GM23338 (cell line): ENCODE measurements around the gene PLEKHG4. TPM values are rescaled to one million over a fixed set of nuclear protein-coding genes. Genes with fewer than 3 reads are reported as not detected.

ENCODE experiments used
- ATAC-seq: fragments of 200-7000 bp; cut with Tn5 transposase; 3 replicates; pipeline ENCODE4 v1.9.1; 2020
- DNase-seq: peaks from one replicate; pipeline ENCODE4 v3.0.0-alpha.2; 2015; ENCODE audit warnings: low spot score
- H2AFZ ChIP-seq: fragments of 200-600 bp; sonication (generic); 2 replicates; pipeline ENCODE4 v1.8.0; 2016; ENCODE audit warnings: antibody characterized with exemption, mild to moderate bottlenecking, moderate library complexity
- H3F3A ChIP-seq: fragments of 200-600 bp; sonication (generic); replicated peaks from 2 replicates; pipeline ENCODE4 v1.8.0; 2017; ENCODE audit warnings: antibody characterized with exemption, mixed run types, low read depth
- H3K27ac ChIP-seq: fragments of 200-600 bp; sonication (generic); 2 replicates; pipeline ENCODE4 v1.6.1; 2016; ENCODE audit warnings: low read depth
- H3K27me3 ChIP-seq: fragments of 200-600 bp; sonication (generic); 2 replicates; pipeline ENCODE4 v1.8.0; 2016; ENCODE audit warnings: mild to moderate bottlenecking, mixed run types, moderate library complexity; ENCODE audit not compliant: insufficient read depth
- H3K36me3 ChIP-seq: fragments of 200-600 bp; sonication (generic); 2 replicates; pipeline ENCODE4 v1.8.0; 2016; ENCODE audit warnings: mild to moderate bottlenecking; ENCODE audit not compliant: insufficient read depth
- H3K4me1 ChIP-seq: fragments of 200-600 bp; sonication (generic); 2 replicates; pipeline ENCODE4 v1.8.0; 2016; ENCODE audit warnings: mild to moderate bottlenecking, moderate library complexity; ENCODE audit not compliant: insufficient read depth
- H3K4me2 ChIP-seq: fragments of 200-600 bp; sonication (generic); 2 replicates; pipeline ENCODE4 v1.7.1; 2017; ENCODE audit warnings: mixed run types
- H3K4me3 ChIP-seq: fragments of 200-600 bp; sonication (generic); 2 replicates; pipeline ENCODE4 v1.6.1; 2016; ENCODE audit warnings: mixed run types
- H3K79me2 ChIP-seq: fragments of 200-600 bp; sonication (generic); replicated peaks from 2 replicates; pipeline ENCODE4 v1.8.0; 2017; ENCODE audit warnings: mild to moderate bottlenecking; ENCODE audit not compliant: insufficient read depth
- H3K9me2 ChIP-seq: fragments of 200-600 bp; sonication (generic); 2 replicates; pipeline ENCODE4 v1.8.0; 2017; ENCODE audit not compliant: insufficient read depth
- H4K20me1 ChIP-seq: fragments of 200-600 bp; sonication (generic); replicated peaks from 2 replicates; pipeline ENCODE4 v1.8.0; 2017; ENCODE audit warnings: mild to moderate bottlenecking; ENCODE audit not compliant: insufficient read depth
- H3K27ac Mint-ChIP-seq: 2 replicates; pipeline ENCODE4 v1.8.0; 2020; ENCODE audit warnings: inconsistent platforms, mild to moderate bottlenecking, moderate library complexity, mixed read lengths
- H3K27me3 Mint-ChIP-seq: 3 replicates; pipeline ENCODE4 v1.8.0; 2022; ENCODE audit warnings: low read depth, mild to moderate bottlenecking, moderate library complexity, mixed read lengths, inconsistent platforms; ENCODE audit not compliant: insufficient read depth, poor library complexity
- H3K36me3 Mint-ChIP-seq: 3 replicates; pipeline ENCODE4 v1.8.0; 2021; ENCODE audit warnings: low read depth, mild to moderate bottlenecking, inconsistent platforms, moderate library complexity, mixed read lengths
- H3K4me1 Mint-ChIP-seq: 3 replicates; pipeline ENCODE4 v1.8.0; 2020; ENCODE audit warnings: mild to moderate bottlenecking, inconsistent platforms, mixed read lengths
- H3K4me3 Mint-ChIP-seq: 3 replicates; pipeline ENCODE4 v1.8.0; 2021; ENCODE audit warnings: moderate library complexity, mild to moderate bottlenecking, inconsistent platforms, mixed read lengths
- H3K9me3 Mint-ChIP-seq: 3 replicates; pipeline ENCODE4 v1.8.0; 2020; ENCODE audit warnings: moderate library complexity, mild to moderate bottlenecking, inconsistent platforms, mixed read lengths
- CREB1 ChIP-seq: fragments of 250-450 bp; sonication (Bioruptor Pico); IDR thresholded peaks from 2 replicates; pipeline ENCODE4 v1.5.0; 2020; ENCODE audit warnings: low read depth, mild to moderate bottlenecking, moderate library complexity
- ETS1 ChIP-seq: IDR thresholded peaks from 2 replicates; pipeline ENCODE4 v1.6.1; 2016; ENCODE audit warnings: antibody characterized with exemption
- EZH2 ChIP-seq: fragments of 200-600 bp; sonication (generic); IDR thresholded peaks from one replicate; pipeline ENCODE4 v1.8.0; 2017; ENCODE audit warnings: antibody characterized with exemption, mild to moderate bottlenecking, low read depth; ENCODE audit not compliant: unreplicated experiment
- EZH2phosphoT487 ChIP-seq: fragments of 200-600 bp; sonication (generic); IDR thresholded peaks from one replicate; pipeline ENCODE4 v1.8.1; 2018; ENCODE audit warnings: antibody characterized with exemption; ENCODE audit not compliant: unreplicated experiment
- JUNB ChIP-seq: IDR thresholded peaks from one replicate; pipeline ENCODE4 v1.6.1; 2016; ENCODE audit warnings: antibody characterized with exemption; ENCODE audit not compliant: unreplicated experiment
- NANOG ChIP-seq: IDR thresholded peaks from 2 replicates; pipeline ENCODE4 v1.6.1; 2016; ENCODE audit warnings: antibody characterized with exemption, borderline replicate concordance
- POLR2AphosphoS5 ChIP-seq: IDR thresholded peaks from 2 replicates; pipeline ENCODE4 v1.6.1; 2016; ENCODE audit warnings: antibody characterized with exemption, low read depth
- REST ChIP-seq: IDR thresholded peaks from one replicate; pipeline ENCODE4 v1.6.1; 2018; ENCODE audit warnings: antibody characterized with exemption; ENCODE audit not compliant: unreplicated experiment
- STAT1 ChIP-seq: IDR thresholded peaks from one replicate; pipeline ENCODE4 v1.6.1; 2016; ENCODE audit warnings: antibody characterized with exemption; ENCODE audit not compliant: unreplicated experiment
- ZNF114 ChIP-seq: fragments of 250-450 bp; sonication (Bioruptor Pico); IDR thresholded peaks from 2 replicates; pipeline ENCODE4 v1.5.0; 2020; ENCODE audit warnings: mild to moderate bottlenecking, moderate library complexity
- ZNF331 ChIP-seq: fragments of 250-450 bp; sonication (Bioruptor Pico); IDR thresholded peaks from 2 replicates; pipeline ENCODE4 v1.5.0; 2020; ENCODE audit warnings: low read depth, mild to moderate bottlenecking, moderate library complexity
- polyA plus RNA-seq: library from polyadenylated mRNA; unstranded; fragments of >200 nt; fragmentation: Nextera tagmentation; extraction: Ambion mirVana; gene quantifications from 2 replicates; pipeline ENCODE4 v1.2.1, GENCODE V29; 2016
- total RNA-seq: library from RNA; depleted of rRNA; stranded (reverse); fragments of >200 nt; shearing (Covaris generic); gene quantifications from 2 replicates; pipeline ENCODE4 v1.2.3, GENCODE V29; 2014
- TF ChIP-seq, protein P1 (sequence below): fragments of 250-450 bp; sonication (Bioruptor Pico); IDR thresholded peaks from 2 replicates; pipeline ENCODE4 v1.5.0; 2020; ENCODE audit warnings: mild to moderate bottlenecking, moderate library complexity
- TF ChIP-seq, protein P2 (sequence below), 2 experiments: fragments of 200-600 bp in 1 of 2; sonication (generic) in 1 of 2; conservative IDR thresholded peaks; 2 replicates each; pipeline versions ENCODE4 v1.5.1 to v1.6.1; 2016 to 2017; ENCODE audit warnings: antibody characterized with exemption in 2 of 2, low read depth in 2 of 2, mild to moderate bottlenecking in 2 of 2, moderate library complexity in 1 of 2

Gene PLEKHG4
- total and polyA plus RNA-seq, 2 experiments from 2014 or later, result 3.2 to 10.3 TPM

DNA sequence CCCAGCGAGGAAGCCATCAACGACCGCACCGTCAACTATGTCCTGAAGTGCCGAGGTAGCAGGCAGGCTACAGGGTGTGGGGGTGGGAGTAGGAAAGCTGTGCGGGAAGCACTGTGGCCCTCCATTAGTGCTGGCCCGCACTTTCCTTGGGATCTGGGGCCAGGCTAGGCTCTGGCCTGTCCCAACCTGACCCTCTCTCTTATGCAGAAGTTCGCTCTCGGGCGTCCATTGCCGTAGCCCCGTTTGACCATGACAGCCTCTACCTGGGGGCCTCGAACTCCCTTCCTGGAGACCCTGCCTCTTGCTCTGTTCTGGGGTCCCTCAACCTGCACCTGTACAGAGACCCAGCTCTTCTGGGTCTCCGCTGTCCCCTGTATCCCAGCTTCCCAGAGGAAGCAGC is 8.6 kb downstream of the PLEKHG4 start:
- Histone ChIP-seq H3K9me2 (no peaks in the 10 kb centered on the region), H3K4me3 (no peak overlapping the region), H2AFZ (no peak overlapping the region), H3K79me2 (no peaks in the 10 kb centered on the region), H3K27me3 (no peaks in the 10 kb centered on the region), H3K4me1 (no peaks in the 10 kb centered on the region), H3K36me3 (no peaks in the 10 kb centered on the region), H3K4me2 (no peak overlapping the region), H3F3A (no peaks in the 10 kb centered on the region), H4K20me1 (no peaks in the 10 kb centered on the region), H3K27ac (no peak overlapping the region)
- Mint-ChIP-seq H3K4me3 (no peak overlapping the region), H3K4me1 (no peaks in the 10 kb centered on the region; the same call in 1 of the 3 replicates), H3K9me3 (no peaks in the 10 kb centered on the region), H3K27me3 (peaks cover 3% of the 10 kb centered on the region), H3K27ac (no peak overlapping the region), H3K36me3 (peaks cover under 1% of the 10 kb centered on the region)
- no peak for ATAC-seq
- no peak for TF ChIP-seq CREB1 (CRISPR knock-in tag)
- TF ChIP-seq EZH2, result no peak
- no peak for TF ChIP-seq POLR2AphosphoS5
- no peak for TF ChIP-seq EZH2phosphoT487
- TF ChIP-seq, protein P1, sequence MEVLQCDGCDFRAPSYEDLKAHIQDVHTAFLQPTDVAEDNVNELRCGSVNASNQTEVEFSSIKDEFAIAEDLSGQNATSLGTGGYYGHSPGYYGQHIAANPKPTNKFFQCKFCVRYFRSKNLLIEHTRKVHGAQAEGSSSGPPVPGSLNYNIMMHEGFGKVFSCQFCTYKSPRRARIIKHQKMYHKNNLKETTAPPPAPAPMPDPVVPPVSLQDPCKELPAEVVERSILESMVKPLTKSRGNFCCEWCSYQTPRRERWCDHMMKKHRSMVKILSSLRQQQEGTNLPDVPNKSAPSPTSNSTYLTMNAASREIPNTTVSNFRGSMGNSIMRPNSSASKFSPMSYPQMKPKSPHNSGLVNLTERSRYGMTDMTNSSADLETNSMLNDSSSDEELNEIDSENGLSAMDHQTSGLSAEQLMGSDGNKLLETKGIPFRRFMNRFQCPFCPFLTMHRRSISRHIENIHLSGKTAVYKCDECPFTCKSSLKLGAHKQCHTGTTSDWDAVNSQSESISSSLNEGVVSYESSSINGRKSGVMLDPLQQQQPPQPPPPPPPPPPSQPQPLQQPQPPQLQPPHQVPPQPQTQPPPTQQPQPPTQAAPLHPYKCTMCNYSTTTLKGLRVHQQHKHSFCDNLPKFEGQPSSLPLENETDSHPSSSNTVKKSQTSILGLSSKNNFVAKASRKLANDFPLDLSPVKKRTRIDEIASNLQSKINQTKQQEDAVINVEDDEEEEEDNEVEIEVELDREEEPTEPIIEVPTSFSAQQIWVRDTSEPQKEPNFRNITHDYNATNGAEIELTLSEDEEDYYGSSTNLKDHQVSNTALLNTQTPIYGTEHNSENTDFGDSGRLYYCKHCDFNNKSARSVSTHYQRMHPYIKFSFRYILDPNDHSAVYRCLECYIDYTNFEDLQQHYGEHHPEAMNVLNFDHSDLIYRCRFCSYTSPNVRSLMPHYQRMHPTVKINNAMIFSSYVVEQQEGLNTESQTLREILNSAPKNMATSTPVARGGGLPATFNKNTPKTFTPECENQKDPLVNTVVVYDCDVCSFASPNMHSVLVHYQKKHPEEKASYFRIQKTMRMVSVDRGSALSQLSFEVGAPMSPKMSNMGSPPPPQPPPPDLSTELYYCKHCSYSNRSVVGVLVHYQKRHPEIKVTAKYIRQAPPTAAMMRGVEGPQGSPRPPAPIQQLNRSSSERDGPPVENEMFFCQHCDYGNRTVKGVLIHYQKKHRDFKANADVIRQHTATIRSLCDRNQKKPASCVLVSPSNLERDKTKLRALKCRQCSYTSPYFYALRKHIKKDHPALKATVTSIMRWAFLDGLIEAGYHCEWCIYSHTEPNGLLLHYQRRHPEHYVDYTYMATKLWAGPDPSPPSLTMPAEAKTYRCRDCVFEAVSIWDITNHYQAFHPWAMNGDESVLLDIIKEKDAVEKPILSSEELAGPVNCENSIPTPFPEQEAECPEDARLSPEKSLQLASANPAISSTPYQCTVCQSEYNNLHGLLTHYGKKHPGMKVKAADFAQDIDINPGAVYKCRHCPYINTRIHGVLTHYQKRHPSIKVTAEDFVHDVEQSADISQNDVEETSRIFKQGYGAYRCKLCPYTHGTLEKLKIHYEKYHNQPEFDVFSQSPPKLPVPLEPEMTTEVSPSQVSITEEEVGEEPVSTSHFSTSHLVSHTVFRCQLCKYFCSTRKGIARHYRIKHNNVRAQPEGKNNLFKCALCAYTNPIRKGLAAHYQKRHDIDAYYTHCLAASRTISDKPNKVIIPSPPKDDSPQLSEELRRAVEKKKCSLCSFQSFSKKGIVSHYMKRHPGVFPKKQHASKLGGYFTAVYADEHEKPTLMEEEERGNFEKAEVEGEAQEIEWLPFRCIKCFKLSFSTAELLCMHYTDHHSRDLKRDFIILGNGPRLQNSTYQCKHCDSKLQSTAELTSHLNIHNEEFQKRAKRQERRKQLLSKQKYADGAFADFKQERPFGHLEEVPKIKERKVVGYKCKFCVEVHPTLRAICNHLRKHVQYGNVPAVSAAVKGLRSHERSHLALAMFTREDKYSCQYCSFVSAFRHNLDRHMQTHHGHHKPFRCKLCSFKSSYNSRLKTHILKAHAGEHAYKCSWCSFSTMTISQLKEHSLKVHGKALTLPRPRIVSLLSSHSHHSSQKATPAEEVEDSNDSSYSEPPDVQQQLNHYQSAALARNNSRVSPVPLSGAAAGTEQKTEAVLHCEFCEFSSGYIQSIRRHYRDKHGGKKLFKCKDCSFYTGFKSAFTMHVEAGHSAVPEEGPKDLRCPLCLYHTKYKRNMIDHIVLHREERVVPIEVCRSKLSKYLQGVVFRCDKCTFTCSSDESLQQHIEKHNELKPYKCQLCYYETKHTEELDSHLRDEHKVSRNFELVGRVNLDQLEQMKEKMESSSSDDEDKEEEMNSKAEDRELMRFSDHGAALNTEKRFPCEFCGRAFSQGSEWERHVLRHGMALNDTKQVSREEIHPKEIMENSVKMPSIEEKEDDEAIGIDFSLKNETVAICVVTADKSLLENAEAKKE (CRISPR knock-in tag), result no peak
- TF ChIP-seq, protein P2, sequence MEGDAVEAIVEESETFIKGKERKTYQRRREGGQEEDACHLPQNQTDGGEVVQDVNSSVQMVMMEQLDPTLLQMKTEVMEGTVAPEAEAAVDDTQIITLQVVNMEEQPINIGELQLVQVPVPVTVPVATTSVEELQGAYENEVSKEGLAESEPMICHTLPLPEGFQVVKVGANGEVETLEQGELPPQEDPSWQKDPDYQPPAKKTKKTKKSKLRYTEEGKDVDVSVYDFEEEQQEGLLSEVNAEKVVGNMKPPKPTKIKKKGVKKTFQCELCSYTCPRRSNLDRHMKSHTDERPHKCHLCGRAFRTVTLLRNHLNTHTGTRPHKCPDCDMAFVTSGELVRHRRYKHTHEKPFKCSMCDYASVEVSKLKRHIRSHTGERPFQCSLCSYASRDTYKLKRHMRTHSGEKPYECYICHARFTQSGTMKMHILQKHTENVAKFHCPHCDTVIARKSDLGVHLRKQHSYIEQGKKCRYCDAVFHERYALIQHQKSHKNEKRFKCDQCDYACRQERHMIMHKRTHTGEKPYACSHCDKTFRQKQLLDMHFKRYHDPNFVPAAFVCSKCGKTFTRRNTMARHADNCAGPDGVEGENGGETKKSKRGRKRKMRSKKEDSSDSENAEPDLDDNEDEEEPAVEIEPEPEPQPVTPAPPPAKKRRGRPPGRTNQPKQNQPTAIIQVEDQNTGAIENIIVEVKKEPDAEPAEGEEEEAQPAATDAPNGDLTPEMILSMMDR (conservative IDR thresholded peaks at IDR 0.05; ENCODE audit: low read depth in 2 of 2), result no peak
- TF ChIP-seq ETS1, result no peak
- no peak for TF ChIP-seq JUNB
- no peak for TF ChIP-seq STAT1
- TF ChIP-seq REST, result no peak
- no peak for TF ChIP-seq ZNF114 (CRISPR knock-in tag)
- TF ChIP-seq ZNF331 (CRISPR knock-in tag), result no peak
- TF ChIP-seq NANOG, result no peak
- no peak for DNase-seq
